Right lobe of liver (tissue), 6 donors: ENCODE results near the gene RBM18. TPM values are rescaled to one million over a fixed set of nuclear protein-coding genes. Genes with fewer than 3 reads are reported as not detected.

ENCODE experiments used
- ATAC-seq, 4 donors: fragments of 200-7000 bp; cut with Tn5 transposase; one replicate each; pipeline ENCODE4 v1.9.1; 2020; ENCODE audit warnings: mild to moderate bottlenecking in 4 of 4, moderate library complexity in 4 of 4
- DNase-seq, 3 donors: peaks; one replicate each; pipeline ENCODE4 v3.0.0-alpha.2; 2020
- H3K27ac ChIP-seq, 3 donors: fragments of 200-600 bp; one replicate each; pipeline ENCODE4 v1.8.0; 2022
- H3K27me3 ChIP-seq, 2 donors: fragments of 200-600 bp; one replicate each; pipeline ENCODE4 v1.8.0; 2022
- H3K36me3 ChIP-seq, 4 donors: fragments of 200-600 bp; sonication (generic) in 1 of 4; one replicate each; pipeline versions ENCODE4 v1.5.1 to v1.8.0; 2017 to 2022; ENCODE audit warnings: control low read depth in 1 of 4
- H3K4me1 ChIP-seq, 4 donors: fragments of 200-600 bp; sonication (generic) in 1 of 4; one replicate each; pipeline versions ENCODE4 v1.5.1 to v1.8.0; 2017 to 2022; ENCODE audit warnings: control low read depth in 1 of 4
- H3K4me3 ChIP-seq, 3 donors: fragments of 200-600 bp; one replicate each; pipeline ENCODE4 v1.8.0; 2022
- H3K9me3 ChIP-seq, 4 donors: fragments of 200-600 bp; sonication (generic) in 1 of 4; one replicate each; pipeline versions ENCODE4 v1.5.1 to v1.8.0; 2017 to 2022; ENCODE audit warnings: control low read depth in 1 of 4
- POLR2A ChIP-seq: fragments of 450-650 bp; IDR thresholded peaks from one replicate; pipeline ENCODE4 v1.6.1; 2017; ENCODE audit warnings: antibody characterized with exemption, mild to moderate bottlenecking
- WGBS: methylation state at CpG from one replicate; pipeline ENCODE4 v1.1.6; 2018; ENCODE audit warnings: low coverage, low lambda C conversion rate; ENCODE audit not compliant: insufficient coverage; ENCODE audit errors: missing lambda C conversion rate; 5-methylcytosine and 5-hydroxymethylcytosine counted together
- intact Hi-C, 2 donors: fragments of 100-400 bp; cut with DNase I; formaldehyde crosslinking; loops; one replicate each; pipeline versions ENCODE4 v1.11.2 to v1.14.1; 2022
- total RNA-seq, 6 experiments: library from RNA; depleted of rRNA in 2 of 6; stranded (reverse); fragments of >200 nt in 2 of 6; fragmentation: NEBNext Ultra II Directional in 3 of 6; extraction: Animal tissue kit (Norgen Biotek cat#: 25700) in 3 of 6; gene quantifications; one replicate each; pipeline versions ENCODE4 v1.1.0 to v1.2.4, GENCODE V29; 2016 to 2023
- TF ChIP-seq, protein P1 (sequence below), 4 donors: fragments of 200-600 bp in 3 of 4; fragments of 450-650 bp in 1 of 4; IDR thresholded peaks; one replicate each; pipeline versions ENCODE4 v1.5.1 to v1.8.0; 2016 to 2022; ENCODE audit warnings: antibody characterized with exemption in 4 of 4, mild to moderate bottlenecking in 2 of 4
- donor health status: DM: no; HTN: yes; CAD: no.
- donor health status: DM: no; HTN: no; CAD: no.
- donor health status: DM: no; HTN: no; CAD: no.
- donor health status: DM: no; HTN: yes; CAD: no.
- donor health status: DM: no; HTN: yes; CAD: no.

Gene RBM18
- total RNA-seq, 6 experiments from 2014 or later = 3.4 to 9.3 (median 8.7) TPM

DNA sequence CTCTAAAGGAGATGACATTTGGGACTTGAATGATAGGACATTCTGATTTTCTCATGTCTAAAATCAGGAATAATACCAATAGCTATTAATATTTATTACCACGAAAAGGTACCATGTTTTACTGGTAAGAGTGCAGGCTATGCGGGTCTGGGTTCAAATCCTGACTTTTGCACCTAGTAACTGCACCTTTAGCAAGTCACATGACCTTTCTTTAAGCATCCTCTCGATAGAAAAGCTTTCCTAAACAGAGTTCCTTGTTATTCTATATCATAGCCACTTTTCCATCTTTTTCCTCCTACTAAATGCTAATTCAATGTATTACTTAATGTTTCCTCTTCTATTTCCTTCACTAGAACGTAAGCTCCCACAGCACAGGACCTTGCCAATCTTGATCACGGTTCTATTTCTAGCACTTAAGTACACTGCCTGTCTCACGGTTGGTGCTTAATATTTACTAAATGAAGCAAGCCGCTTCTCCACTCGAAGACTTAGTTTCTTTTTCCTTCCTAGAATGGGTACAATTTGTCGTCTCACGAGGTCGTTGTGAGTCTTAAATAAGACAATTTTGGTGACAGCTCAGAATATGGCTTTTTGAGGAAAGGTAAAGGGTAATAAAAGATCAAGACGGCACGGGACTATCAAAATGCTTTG, 816 bp downstream of the RBM18 start:
- TF ChIP-seq, protein P1, sequence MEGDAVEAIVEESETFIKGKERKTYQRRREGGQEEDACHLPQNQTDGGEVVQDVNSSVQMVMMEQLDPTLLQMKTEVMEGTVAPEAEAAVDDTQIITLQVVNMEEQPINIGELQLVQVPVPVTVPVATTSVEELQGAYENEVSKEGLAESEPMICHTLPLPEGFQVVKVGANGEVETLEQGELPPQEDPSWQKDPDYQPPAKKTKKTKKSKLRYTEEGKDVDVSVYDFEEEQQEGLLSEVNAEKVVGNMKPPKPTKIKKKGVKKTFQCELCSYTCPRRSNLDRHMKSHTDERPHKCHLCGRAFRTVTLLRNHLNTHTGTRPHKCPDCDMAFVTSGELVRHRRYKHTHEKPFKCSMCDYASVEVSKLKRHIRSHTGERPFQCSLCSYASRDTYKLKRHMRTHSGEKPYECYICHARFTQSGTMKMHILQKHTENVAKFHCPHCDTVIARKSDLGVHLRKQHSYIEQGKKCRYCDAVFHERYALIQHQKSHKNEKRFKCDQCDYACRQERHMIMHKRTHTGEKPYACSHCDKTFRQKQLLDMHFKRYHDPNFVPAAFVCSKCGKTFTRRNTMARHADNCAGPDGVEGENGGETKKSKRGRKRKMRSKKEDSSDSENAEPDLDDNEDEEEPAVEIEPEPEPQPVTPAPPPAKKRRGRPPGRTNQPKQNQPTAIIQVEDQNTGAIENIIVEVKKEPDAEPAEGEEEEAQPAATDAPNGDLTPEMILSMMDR (IDR thresholded peaks at IDR 0.05) = no peak
- no peak for TF ChIP-seq POLR2A
- no peaks in the 10 kb centered on the region for H3K27me3 ChIP-seq
- intact Hi-C loops = loop anchor here in 1 of 2 donors (10.0 kb wide), 1 partner anchor 81 kb away; no protein-coding TSS in a partner anchor
- WGBS = 8% methylated on average over 13 of the region's 13 CpGs
- DNase-seq (no peak), ATAC-seq (peak in 2 of 4 donors; percentile 5 to 10)
- H3K4me1 ChIP-seq = peaks cover 0 to 32% (median 9%) of the 10 kb centered on the region in 4 donors
- peak overlapping the region; percentile 88 to 95 (median 92) for H3K27ac ChIP-seq
- H3K9me3 ChIP-seq = no peaks in the 10 kb centered on the region
- H3K4me3 ChIP-seq = peak overlapping the region; percentile 42 to 84 (median 74)
- peaks cover 0 to 18% (median 11%) of the 10 kb centered on the region in 4 donors for H3K36me3 ChIP-seq

DNA sequence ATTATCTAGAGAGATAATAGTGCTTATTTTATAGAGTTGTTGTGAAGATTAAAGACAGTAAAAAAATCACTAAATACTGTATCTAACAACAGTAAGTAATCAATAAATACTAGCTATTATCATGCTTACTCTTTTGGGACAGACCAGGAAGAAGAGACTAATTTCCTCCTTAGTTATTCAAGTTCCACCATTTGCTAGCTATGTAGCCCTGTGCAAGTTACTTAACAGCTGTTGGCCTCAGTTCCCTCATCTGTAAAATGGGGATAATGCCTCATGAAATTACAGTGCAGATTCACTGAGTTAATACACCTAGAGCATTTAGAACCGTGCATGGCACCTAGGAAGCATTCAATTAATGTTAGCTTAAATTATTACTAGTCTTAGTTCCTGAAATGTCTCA, 2.6 kb downstream of the RBM18 start:
- no peak for ATAC-seq
- intact Hi-C loops = loop anchor here in 1 of 2 donors (10.0 kb wide), 1 partner anchor 83 kb away; no protein-coding TSS in a partner anchor
- no peaks in the 10 kb centered on the region for H3K9me3 ChIP-seq

DNA sequence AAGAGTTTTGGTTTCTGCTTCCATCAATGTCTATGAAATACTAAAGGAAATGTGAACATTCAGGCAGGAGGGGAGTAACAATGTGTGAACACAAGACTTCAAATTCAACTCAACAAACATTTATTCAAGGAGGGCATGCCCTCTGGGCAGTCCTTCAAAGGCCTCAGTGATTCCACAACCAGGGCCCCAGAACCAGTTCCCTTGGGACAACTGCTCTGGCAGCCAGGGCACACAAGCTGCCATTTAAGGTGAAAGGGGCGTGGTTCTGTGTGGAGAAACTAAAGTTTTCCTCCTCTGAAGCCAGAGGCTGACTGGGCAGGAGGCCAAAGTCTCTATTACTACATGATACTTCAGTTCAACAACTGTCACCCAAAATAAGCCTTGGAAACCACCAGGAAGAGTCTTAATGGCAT, 3.2 kb downstream of the RBM18 start:
- H3K27ac ChIP-seq = no peak overlapping the region

More for the DNA sequence above, 2.6 kb downstream of the RBM18 start:
- WGBS = 100% methylated on average over 1 of the region's 1 CpG
- Histone ChIP-seq H3K36me3 (peaks cover 0 to 21% (median 13%) of the 10 kb centered on the region in 4 donors), H3K27ac (no peak overlapping the region), H3K4me1 (peaks cover 0 to 32% (median 9%) of the 10 kb centered on the region in 4 donors), H3K27me3 (no peaks in the 10 kb centered on the region), H3K4me3 (no peak overlapping the region)
- no peak for TF ChIP-seq POLR2A
- TF ChIP-seq, protein P1 (IDR thresholded peaks at IDR 0.05) = no peak
- DNase-seq = no peak

DNA sequence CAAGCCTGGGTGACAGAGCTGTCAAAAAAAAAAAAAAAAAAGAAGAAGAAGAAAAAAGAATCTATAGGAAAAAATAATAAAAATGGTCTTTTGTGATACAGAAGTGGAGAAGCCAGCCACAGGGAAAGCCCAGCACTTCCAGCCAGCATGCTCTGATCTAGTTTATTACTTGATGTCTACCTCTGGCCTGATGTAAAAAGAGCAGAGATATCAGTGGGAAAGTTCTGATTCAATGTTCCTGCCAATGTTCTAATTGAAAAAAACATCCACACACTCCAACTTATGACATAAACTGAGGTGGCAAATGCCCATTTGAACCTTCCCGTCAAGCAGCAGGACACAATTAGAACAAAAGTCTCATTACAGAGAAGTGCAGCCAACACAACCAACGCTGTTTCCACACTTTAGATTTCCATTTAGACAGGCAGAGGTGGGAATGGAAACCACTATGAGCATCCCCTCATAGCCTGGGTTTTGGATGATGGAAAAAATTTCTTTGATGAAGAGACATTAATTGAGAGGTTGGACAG, 5.7 kb downstream of the RBM18 start:
- intact Hi-C loops = no loop called here
- ATAC-seq (no peak), DNase-seq (no peak)
- Histone ChIP-seq H3K4me3 (no peak overlapping the region), H3K9me3 (no peaks in the 10 kb centered on the region), H3K27ac (no peak overlapping the region), H3K27me3 (no peaks in the 10 kb centered on the region), H3K36me3 (peaks cover 0 to 24% (median 13%) of the 10 kb centered on the region in 4 donors), H3K4me1 (peaks cover 0 to 25% (median 5%) of the 10 kb centered on the region in 4 donors)
- TF ChIP-seq POLR2A = no peak
- TF ChIP-seq, protein P1 (IDR thresholded peaks at IDR 0.05) = no peak
- 83% methylated on average over 2 of the region's 2 CpGs for WGBS

More for the DNA sequence above, 3.2 kb downstream of the RBM18 start:
- Histone ChIP-seq H3K36me3 (peaks cover 0 to 21% (median 13%) of the 10 kb centered on the region in 4 donors), H3K4me1 (peaks cover 0 to 32% (median 9%) of the 10 kb centered on the region in 4 donors), H3K27me3 (no peaks in the 10 kb centered on the region), H3K9me3 (no peaks in the 10 kb centered on the region), H3K4me3 (no peak overlapping the region)
- DNase-seq (peak; percentile 50 to 82 (median 70)), ATAC-seq (peak in 3 of 4 donors; percentile 5 to 52 (median 18))
- intact Hi-C loops = loop anchor here in 1 of 2 donors (10.0 kb wide), 1 partner anchor 83 kb away; no protein-coding TSS in a partner anchor
- WGBS = no CpG with 5 or more reads among the region's 1 CpG
- no peak for TF ChIP-seq POLR2A
- TF ChIP-seq, protein P1 (IDR thresholded peaks at IDR 0.05) = no peak
